Measurements from ENCODE around the gene PGLYRP4. TPM values are rescaled to one million over a fixed set of nuclear protein-coding genes. Genes with fewer than 3 reads are reported as not detected.

The PGLYRP4 gene
- polyA plus RNA-seq, 2 of the 4 experiments (the other 2 are of a cell fraction) = not detected

DNA sequence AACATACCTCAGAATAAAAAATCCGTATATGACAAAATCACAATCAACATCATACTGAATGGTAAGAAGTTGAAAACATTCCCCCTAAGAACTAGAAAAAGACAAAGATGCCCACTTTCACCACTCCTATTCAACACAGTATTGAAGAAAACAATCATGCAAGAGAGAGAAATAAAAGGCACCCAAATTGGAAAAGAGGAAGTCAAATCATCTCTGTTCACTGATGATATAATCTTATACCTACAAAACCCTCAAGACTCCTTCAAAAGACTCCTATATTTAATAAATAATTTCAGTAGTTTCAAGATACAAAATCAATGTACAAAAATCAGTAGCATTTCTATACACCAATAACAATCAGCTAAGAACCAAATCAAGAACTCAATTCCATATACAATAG is 14.7 kb downstream of the PGLYRP4 start:
- POLR2A ChIA-PET = no interaction called here
- no peak for ATAC-seq

DNA sequence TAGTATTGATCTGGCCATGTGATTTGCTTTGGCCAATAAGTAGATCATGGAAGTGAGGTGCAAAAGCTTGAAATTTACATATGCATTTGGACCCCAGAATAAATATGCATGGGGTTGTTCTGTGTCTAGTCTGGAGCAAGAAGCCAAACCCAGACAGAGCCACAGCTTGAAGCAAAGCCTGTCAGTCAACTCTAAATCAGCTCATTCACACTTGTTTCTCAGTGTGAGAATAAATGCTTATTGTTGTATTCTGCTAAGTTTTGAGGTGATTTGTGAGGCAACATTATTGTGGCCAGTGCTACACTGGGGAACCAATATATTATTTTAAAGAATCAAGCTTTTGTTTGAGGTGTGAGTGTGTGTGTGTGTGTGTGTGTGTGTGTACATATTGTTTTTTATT is 23.7 kb downstream of the PGLYRP4 start:
- no peaks in the 10 kb centered on the region for H3K4me1 ChIP-seq
- POLR2A ChIA-PET = no interaction called here
- H3K27ac ChIP-seq = no peak overlapping the region
- CTCF ChIA-PET = no interaction called here
- FAIRE-seq = no peak
- H3K4me2 ChIP-seq = no peak overlapping the region
- no peak for ATAC-seq
- H3K9me3 ChIP-seq = peaks cover 16% of the 10 kb centered on the region; the same call in 2 of the 3 replicates
- DNase-seq (ENCODE audit: low read depth in 1 of 2, low spot score in 1 of 2) = no peak
- TF ChIP-seq, protein P1, sequence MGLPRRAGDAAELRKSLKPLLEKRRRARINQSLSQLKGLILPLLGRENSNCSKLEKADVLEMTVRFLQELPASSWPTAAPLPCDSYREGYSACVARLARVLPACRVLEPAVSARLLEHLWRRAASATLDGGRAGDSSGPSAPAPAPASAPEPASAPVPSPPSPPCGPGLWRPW (IDR thresholded peaks at IDR 0.05) = no peak
- TF ChIP-seq ZNF302 (CRISPR knock-in tag; IDR thresholded peaks at IDR 0.05) = no peak
- H3K4me3 ChIP-seq = no peak overlapping the region

More for the DNA sequence above, 14.7 kb downstream of the PGLYRP4 start:
- FAIRE-seq (no peak), DNase-seq (ENCODE audit: low read depth in 1 of 2, low spot score in 1 of 2) (no peak)
- no peak overlapping the region for H3K4me3 ChIP-seq
- no peaks in the 10 kb centered on the region for H3K9me3 ChIP-seq
- 46% methylated on average over 1 of the region's 1 CpG for WGBS (ENCODE audit: missing lambda C conversion rate)
- H3K4me2 ChIP-seq = no peak overlapping the region
- no peaks in the 10 kb centered on the region for H3K4me1 ChIP-seq
- no peak overlapping the region for H3K27ac ChIP-seq
- CTCF ChIA-PET = interaction anchor here (0.8 to 3.9 kb wide), 2 partner anchors 19 to 161 kb away, joined by 3 to 21 read pairs; no protein-coding TSS in a partner anchor
- TF ChIP-seq GATA3 (IDR thresholded peaks at IDR 0.05; ENCODE audit: borderline replicate concordance) (no peak), RNF2 (IDR thresholded peaks at IDR 0.05; ENCODE audit: borderline replicate concordance, low read depth) (no peak), ZSCAN20 (CRISPR knock-in tag; IDR thresholded peaks at IDR 0.05) (no peak), RARB (CRISPR knock-in tag; IDR thresholded peaks at IDR 0.05) (no peak), ZFP36 (IDR thresholded peaks at IDR 0.05; ENCODE audit: borderline replicate concordance, partially characterized antibody) (no peak), EHF (CRISPR knock-in tag; IDR thresholded peaks at IDR 0.05) (no peak), CHD4 (IDR thresholded peaks at IDR 0.05; ENCODE audit: borderline replicate concordance) (no peak), CEBPB (IDR thresholded peaks at IDR 0.05) (no peak), SMC3 (IDR thresholded peaks at IDR 0.05) (no peak), ESRRA (IDR thresholded peaks at IDR 0.05; ENCODE audit: borderline replicate concordance, low read length) (no peak), CHD2 (IDR thresholded peaks at IDR 0.05; ENCODE audit: low read length, partially characterized antibody) (no peak), FOXS1 (CRISPR knock-in tag; IDR thresholded peaks at IDR 0.05) (no peak), NFE2L2 (conservative IDR thresholded peaks at IDR 0.05; ENCODE audit: low read length) (no peak), FOSL2 (IDR thresholded peaks at IDR 0.05) (no peak), FOSL2 (CRISPR knock-in tag; IDR thresholded peaks at IDR 0.05) (no peak), NR3C1 (IDR thresholded peaks at IDR 0.05) (no peak), KDM5A (IDR thresholded peaks at IDR 0.05) (no peak)
- TF ChIP-seq, protein P2, sequence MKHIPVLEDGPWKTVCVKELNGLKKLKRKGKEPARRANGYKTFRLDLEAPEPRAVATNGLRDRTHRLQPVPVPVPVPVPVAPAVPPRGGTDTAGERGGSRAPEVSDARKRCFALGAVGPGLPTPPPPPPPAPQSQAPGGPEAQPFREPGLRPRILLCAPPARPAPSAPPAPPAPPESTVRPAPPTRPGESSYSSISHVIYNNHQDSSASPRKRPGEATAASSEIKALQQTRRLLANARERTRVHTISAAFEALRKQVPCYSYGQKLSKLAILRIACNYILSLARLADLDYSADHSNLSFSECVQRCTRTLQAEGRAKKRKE (CRISPR knock-in tag; IDR thresholded peaks at IDR 0.05; ENCODE audit: low read depth) = no peak
- TF ChIP-seq, protein P3, sequence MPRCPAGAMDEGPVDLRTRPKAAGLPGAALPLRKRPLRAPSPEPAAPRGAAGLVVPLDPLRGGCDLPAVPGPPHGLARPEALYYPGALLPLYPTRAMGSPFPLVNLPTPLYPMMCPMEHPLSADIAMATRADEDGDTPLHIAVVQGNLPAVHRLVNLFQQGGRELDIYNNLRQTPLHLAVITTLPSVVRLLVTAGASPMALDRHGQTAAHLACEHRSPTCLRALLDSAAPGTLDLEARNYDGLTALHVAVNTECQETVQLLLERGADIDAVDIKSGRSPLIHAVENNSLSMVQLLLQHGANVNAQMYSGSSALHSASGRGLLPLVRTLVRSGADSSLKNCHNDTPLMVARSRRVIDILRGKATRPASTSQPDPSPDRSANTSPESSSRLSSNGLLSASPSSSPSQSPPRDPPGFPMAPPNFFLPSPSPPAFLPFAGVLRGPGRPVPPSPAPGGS (IDR thresholded peaks at IDR 0.05) = no peak
- TF ChIP-seq, protein P4, sequence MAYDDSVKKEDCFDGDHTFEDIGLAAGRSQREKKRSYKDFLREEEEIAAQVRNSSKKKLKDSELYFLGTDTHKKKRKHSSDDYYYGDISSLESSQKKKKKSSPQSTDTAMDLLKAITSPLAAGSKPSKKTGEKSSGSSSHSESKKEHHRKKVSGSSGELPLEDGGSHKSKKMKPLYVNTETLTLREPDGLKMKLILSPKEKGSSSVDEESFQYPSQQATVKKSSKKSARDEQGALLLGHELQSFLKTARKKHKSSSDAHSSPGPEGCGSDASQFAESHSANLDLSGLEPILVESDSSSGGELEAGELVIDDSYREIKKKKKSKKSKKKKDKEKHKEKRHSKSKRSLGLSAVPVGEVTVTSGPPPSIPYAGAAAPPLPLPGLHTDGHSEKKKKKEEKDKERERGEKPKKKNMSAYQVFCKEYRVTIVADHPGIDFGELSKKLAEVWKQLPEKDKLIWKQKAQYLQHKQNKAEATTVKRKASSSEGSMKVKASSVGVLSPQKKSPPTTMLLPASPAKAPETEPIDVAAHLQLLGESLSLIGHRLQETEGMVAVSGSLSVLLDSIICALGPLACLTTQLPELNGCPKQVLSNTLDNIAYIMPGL (CRISPR knock-in tag; IDR thresholded peaks at IDR 0.05; ENCODE audit: borderline replicate concordance) = no peak

DNA sequence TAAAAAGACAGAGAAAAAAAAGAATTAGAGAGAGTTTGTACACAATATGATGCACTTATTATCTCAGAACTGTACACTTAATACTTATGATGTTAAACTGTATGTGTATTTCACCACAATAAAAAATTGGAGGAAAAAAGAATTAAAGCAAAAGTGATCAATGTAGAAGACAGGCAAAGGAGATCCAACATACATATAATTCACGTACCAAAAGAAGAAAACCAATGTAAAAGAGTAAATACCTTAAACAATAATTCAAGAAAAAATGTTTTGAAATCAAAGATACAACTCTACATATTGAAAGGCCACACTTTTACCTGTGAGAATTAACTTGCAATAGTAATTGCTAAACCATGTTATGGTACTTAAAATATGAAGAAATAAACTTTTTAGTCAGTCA is 26.1 kb downstream of the PGLYRP4 start:
- FAIRE-seq (no peak), ATAC-seq (no peak), DNase-seq (ENCODE audit: low read depth in 1 of 2, low spot score in 1 of 2) (no peak)
- no peak overlapping the region for H3K4me2 ChIP-seq
- no peak overlapping the region for H3K27ac ChIP-seq
- no peak overlapping the region for H3K4me3 ChIP-seq
- no peaks in the 10 kb centered on the region for H3K4me1 ChIP-seq
- ChIA-PET POLR2A (no interaction called here), CTCF (interaction anchor here (1.0 kb wide), 1 partner anchor 172 kb away, joined by 3 read pairs; no protein-coding TSS in a partner anchor)
- WGBS (ENCODE audit: missing lambda C conversion rate) = 0% methylated on average over 1 of the region's 1 CpG
- peaks cover 16% of the 10 kb centered on the region; the same call in 2 of the 3 replicates for H3K9me3 ChIP-seq
- TF ChIP-seq ZSCAN20 (CRISPR knock-in tag; IDR thresholded peaks at IDR 0.05) = no peak
- TF ChIP-seq MYC (IDR thresholded peaks at IDR 0.05; ENCODE audit: borderline replicate concordance, low read length) = no peak
- TF ChIP-seq ZFP36 (IDR thresholded peaks at IDR 0.05; ENCODE audit: borderline replicate concordance, partially characterized antibody) = no peak
- TF ChIP-seq, protein P2 (CRISPR knock-in tag; IDR thresholded peaks at IDR 0.05; ENCODE audit: low read depth) = no peak
- no peak for TF ChIP-seq CBX2 (IDR thresholded peaks at IDR 0.05; ENCODE audit: borderline replicate concordance, low read depth)
- TF ChIP-seq NPAS2 (CRISPR knock-in tag; IDR thresholded peaks at IDR 0.05; ENCODE audit: borderline replicate concordance) = no peak
- TF ChIP-seq TP53 (CRISPR knock-in tag; IDR thresholded peaks at IDR 0.05) = no peak
- TF ChIP-seq, protein P5, sequence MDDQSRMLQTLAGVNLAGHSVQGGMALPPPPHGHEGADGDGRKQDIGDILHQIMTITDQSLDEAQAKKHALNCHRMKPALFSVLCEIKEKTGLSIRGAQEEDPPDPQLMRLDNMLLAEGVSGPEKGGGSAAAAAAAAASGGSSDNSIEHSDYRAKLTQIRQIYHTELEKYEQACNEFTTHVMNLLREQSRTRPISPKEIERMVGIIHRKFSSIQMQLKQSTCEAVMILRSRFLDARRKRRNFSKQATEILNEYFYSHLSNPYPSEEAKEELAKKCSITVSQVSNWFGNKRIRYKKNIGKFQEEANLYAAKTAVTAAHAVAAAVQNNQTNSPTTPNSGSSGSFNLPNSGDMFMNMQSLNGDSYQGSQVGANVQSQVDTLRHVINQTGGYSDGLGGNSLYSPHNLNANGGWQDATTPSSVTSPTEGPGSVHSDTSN (IDR thresholded peaks at IDR 0.05) = no peak
- TF ChIP-seq EHF (CRISPR knock-in tag; IDR thresholded peaks at IDR 0.05) = no peak
- no peak for TF ChIP-seq NFE2L2 (conservative IDR thresholded peaks at IDR 0.05; ENCODE audit: low read length)
- TF ChIP-seq CBX8 (IDR thresholded peaks at IDR 0.05) = no peak
- TF ChIP-seq RFX5 (IDR thresholded peaks at IDR 0.05) = no peak
- TF ChIP-seq TFCP2L1 (CRISPR knock-in tag; IDR thresholded peaks at IDR 0.05) = no peak
- TF ChIP-seq SREBF2 (IDR thresholded peaks at IDR 0.05) = no peak
